Islet of Langerhans (tissue), 1 donor: Measurements from ENCODE around the gene PPP2R3B.
"Not testable (repeated sequence)": the region's sequence is repeated elsewhere in the genome, so short reads cannot be mapped to it uniquely, and the experiment has no call there.

ENCODE experiments used
- FAIRE-seq: peaks from one replicate; lab custom pipeline; 2011; peaks lifted over from hg19 to GRCh38; lab: Jason Lieb, UNC

PPP2R3B gene

GRCh38 chrX:318068-318738 lies 68.5 kb downstream of the PPP2R3B start:
- no peak for FAIRE-seq

- no peak for FAIRE-seq
These were observed 69.2 kb downstream of the PPP2R3B start for GRCh38 chrX:317424-318067.

GRCh38 chrX:316351-317325 lies 70.1 kb downstream of the PPP2R3B start:
- no peak for FAIRE-seq

- FAIRE-seq = no peak
These were observed 71.7 kb downstream of the PPP2R3B start for GRCh38 chrX:314781-315595.

GRCh38 chrX:314049-314448 lies 72.7 kb downstream of the PPP2R3B start:
- no peak for FAIRE-seq

GRCh38 chrX:313546-313945 lies 73.2 kb downstream of the PPP2R3B start:
- no peak for FAIRE-seq

- no peak for FAIRE-seq
These were observed 73.9 kb downstream of the PPP2R3B start for GRCh38 chrX:312621-313331.

GRCh38 chrX:311156-312129 lies 75.3 kb downstream of the PPP2R3B start:
- FAIRE-seq = no peak

GRCh38 chrX:310621-311155 lies 76.0 kb downstream of the PPP2R3B start:
- no peak for FAIRE-seq

- no peak for FAIRE-seq
These were observed 77.7 kb downstream of the PPP2R3B start for GRCh38 chrX:308821-309520.

GRCh38 chrX:307261-308111 lies 79.2 kb downstream of the PPP2R3B start:
- no peak for FAIRE-seq

GRCh38 chrX:306614-307251 lies 80.0 kb downstream of the PPP2R3B start:
- not testable (repeated sequence) for FAIRE-seq

- FAIRE-seq = not testable (repeated sequence)
These were observed 80.7 kb downstream of the PPP2R3B start for GRCh38 chrX:305781-306613.

- no peak for FAIRE-seq
These were observed 83.7 kb downstream of the PPP2R3B start for GRCh38 chrX:302975-303374.

GRCh38 chrX:300334-300733 lies 86.4 kb downstream of the PPP2R3B start:
- FAIRE-seq = no peak

- FAIRE-seq = no peak
These were observed 87.7 kb downstream of the PPP2R3B start for GRCh38 chrX:298993-299392.

- no peak for FAIRE-seq
These were observed 91.6 kb downstream of the PPP2R3B start for GRCh38 chrX:295136-295535.
